ENCODE data around the gene C6orf132.

The C6orf132 gene

DNA sequence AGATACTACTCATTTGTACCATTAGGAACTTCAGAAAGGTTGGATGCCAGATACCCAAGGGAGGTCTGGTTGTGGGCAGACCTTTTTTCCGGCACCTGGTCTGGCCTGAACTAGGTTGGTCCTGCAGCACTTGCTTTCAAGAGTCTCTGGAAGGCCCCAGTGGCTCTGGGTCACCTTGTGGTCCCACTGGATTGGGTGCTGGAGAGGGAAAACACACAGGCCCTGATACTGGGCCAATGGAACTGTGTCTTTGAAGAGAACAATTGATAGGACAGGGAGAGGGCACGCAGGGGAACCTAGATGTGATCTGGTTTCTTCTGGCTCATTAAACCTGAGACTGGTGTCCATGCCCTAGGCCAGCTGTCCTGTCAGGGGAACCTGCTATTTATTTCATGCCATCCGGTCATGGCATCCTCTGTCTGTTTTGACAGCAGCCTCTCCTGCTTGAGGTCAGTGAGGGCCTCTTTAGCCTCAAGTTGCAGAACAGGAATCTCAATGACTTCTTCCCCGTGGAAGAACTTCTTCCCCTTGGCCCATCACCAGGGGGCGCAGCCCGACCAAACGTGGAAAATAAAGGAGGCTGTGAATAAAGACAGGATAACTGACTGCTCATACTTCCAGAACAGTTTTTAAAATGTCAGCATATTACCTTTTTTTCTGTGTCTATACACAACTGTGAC lies 67.1 kb downstream of the C6orf132 start:
- DNase-seq (ENCODE audit: low read depth) = no peak

DNA sequence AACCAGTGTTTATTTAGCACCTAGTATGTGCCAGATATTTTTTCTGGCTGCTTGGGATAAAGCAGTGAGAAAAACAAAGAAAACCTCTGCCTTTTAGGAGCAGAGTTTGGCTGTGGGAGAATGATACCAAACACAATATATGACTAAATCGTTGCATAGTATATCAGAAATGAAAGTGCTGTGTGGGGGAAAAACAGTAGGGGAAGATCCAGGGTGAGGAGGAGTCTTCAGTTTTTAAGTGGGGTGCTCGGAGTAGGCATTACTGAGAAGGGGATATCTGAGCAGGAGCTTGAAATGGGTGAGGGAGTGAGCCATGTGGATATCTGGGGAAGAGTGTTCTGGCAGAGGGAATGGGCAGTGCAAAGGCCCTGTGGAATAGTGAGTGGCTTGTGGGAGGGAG lies 69.1 kb downstream of the C6orf132 start:
- DNase-seq (ENCODE audit: low read depth) = no peak

DNA sequence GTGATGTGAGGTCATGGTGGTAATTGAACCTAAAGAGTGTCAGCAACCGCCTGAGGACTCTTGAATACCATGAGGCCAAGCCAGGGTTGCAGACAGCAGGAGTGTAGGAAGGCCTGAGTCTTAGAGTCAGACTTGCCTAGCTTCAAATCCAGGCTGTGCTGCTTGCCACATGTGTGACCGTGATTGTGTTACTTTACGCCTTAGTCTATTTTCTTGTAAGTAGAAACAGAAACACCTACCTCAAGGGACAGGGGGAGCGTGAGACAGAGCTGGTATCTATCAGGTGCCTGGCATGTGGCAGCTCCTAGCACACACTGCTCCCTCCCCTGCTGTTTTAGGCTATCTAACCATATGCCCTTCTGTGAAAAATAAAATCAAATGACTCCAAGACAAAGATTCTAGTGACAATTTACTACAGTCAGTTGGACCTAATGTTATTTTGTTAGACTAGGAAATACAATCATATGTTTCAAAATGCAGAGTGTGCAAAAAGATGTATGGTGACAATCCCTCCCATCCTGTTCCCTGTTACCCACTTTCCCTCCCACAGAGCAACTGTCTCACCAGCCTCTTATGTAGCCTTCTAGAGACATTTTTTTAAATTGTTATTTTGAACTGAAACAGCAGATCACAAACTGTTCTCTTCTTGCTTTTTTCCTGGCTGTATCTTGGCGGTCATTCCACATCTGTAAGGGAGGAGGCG lies 70.4 kb downstream of the C6orf132 start:
- no peak for DNase-seq (ENCODE audit: low read depth)

GRCh38 chr6:42068872-42069522 lies 73.4 kb downstream of the C6orf132 start:
- no peak for DNase-seq (ENCODE audit: low read depth)

DNA sequence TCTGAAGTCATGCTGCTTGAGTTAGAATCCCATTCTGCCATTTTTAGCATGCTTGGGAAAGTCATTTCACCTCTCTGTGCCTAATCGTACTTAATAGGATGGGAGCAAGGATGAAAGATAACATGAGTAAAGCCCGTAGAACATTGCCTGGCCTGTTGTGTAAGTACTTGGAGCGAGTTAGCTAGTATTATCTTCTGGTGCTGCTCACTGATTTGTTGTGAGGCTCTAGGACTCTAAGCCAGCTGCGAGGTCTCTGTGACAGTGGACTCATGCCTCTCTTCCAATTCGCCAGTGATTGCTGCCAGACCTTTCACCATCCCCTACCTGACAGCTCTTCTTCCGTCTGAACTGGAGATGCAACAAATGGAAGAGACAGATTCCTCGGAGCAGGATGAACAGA lies 74.2 kb downstream of the C6orf132 start:
- no peak for DNase-seq (ENCODE audit: low read depth)

DNA sequence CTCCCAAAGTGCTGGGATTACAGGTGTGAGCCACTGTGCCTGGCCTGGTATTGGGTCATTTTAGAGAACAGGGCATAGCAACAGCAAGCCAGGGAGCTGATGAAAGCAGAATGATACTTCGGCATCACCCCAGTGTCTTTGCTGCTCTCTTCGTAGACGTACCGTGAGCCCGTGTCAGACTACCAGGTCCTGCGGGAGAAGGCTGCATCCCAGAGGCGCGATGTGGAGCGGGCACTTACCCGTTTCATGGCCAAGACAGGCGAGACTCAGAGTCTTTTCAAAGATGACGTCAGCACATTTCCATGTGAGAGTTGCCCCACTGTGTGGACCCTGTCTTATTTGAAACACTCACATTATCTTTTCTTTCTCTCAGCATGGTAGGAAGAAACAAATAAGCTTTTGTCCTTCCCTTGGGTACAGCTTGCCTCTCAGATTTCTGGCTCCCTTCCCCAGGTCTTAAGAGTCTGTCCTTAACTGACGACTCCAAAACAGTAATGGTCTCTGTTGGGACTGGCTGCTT lies 76.2 kb downstream of the C6orf132 start:
- DNase-seq (ENCODE audit: low read depth) = no peak

GRCh38 chr6:42059743-42060142 lies 82.7 kb downstream of the C6orf132 start:
- no peak for DNase-seq (ENCODE audit: low read depth)

DNA sequence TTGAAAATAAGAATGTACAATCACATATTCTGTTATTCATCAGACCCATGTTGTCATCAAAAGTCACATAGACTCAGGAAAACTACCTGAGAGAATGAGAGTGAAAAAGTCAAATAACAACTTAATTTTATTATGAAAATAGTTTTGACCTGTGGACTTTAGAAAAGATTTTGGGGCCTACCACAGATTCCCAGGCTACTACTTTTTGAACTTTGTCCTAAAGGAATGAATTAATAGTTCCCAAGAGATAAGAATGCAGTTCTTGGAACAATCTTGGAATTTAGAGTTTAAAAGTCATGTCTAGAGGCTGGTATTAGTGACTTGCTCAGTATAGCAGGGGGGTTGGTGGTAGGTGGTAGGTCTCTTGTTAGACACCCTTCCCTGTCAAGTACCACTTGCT lies 88.8 kb downstream of the C6orf132 start:
- DNase-seq (ENCODE audit: low read depth) = no peak

- no peak for DNase-seq (ENCODE audit: low read depth)
These were observed 91.2 kb downstream of the C6orf132 start for GRCh38 chr6:42051268-42051653.
